HFF-Myc (cell line): ENCODE data around the gene BCOR.

Source experiments
- DNase-seq: peaks from one replicate; pipeline ENCODE4 v3.0.0-alpha.2; 2011; ENCODE audit warnings: low read depth; ENCODE audit errors: extremely low read depth
- H3K4me3 ChIP-seq: replicated peaks from 2 replicates; pipeline ENCODE4 v1.5.1; 2011; ENCODE audit warnings: low read depth, mild to moderate bottlenecking, control low read depth, low read length
- TF ChIP-seq, protein P1 (sequence below): IDR thresholded peaks from 2 replicates; pipeline ENCODE4 v1.5.1; 2012; ENCODE audit warnings: mild to moderate bottlenecking, low read depth, low read length, control low read depth; ENCODE audit errors: missing control alignments

BCOR gene

DNA sequence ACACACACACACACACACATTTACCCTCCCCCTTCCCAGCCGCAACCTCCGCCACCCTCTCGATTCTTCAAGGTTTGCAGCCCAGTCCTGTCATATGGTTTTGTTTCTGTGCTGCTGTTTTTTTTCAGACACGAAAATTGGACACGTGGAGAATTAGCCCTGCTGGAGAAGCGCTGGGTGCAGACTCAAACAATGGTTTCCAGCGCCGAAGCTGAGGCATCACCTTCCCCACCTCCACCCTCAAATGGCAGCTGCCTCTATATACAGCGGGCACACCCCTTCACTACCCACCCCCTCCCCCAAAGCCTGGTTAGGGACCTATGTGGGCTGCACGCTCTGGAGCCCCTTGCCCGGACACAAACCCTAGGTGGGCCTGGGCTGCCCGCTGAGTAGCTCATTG is 87.9 kb downstream of the BCOR start:
- no peak overlapping the region for H3K4me3 ChIP-seq
- no peak for DNase-seq
- TF ChIP-seq, protein P1, sequence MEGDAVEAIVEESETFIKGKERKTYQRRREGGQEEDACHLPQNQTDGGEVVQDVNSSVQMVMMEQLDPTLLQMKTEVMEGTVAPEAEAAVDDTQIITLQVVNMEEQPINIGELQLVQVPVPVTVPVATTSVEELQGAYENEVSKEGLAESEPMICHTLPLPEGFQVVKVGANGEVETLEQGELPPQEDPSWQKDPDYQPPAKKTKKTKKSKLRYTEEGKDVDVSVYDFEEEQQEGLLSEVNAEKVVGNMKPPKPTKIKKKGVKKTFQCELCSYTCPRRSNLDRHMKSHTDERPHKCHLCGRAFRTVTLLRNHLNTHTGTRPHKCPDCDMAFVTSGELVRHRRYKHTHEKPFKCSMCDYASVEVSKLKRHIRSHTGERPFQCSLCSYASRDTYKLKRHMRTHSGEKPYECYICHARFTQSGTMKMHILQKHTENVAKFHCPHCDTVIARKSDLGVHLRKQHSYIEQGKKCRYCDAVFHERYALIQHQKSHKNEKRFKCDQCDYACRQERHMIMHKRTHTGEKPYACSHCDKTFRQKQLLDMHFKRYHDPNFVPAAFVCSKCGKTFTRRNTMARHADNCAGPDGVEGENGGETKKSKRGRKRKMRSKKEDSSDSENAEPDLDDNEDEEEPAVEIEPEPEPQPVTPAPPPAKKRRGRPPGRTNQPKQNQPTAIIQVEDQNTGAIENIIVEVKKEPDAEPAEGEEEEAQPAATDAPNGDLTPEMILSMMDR: no peak

DNA sequence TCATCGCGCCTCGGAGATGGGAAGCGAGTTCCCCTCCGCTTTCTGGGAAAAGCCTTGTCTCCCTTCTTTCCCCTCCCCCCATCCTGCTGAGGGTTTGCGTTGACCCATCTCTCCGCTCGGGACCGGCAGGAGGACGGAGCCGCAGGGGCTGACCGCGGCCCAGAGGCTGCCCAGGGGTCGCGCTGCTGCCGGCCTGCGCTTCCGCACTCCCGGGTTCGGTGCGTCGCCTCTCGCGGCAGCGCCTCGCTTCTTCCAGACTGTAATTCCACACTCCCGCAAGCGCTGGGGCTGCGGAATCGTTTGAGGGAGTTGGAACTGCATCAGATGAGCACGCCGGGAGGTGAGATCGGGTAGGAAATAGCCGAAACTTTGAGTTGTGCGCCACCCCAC is 88.3 kb downstream of the BCOR start:
- H3K4me3 ChIP-seq: no peak overlapping the region
- TF ChIP-seq, protein P1: no peak
- DNase-seq: no peak

- no peak overlapping the region for H3K4me3 ChIP-seq
- DNase-seq: no peak
- TF ChIP-seq, protein P1: no peak
These were observed 88.8 kb downstream of the BCOR start for GRCh38 chrX:40008791-40009461.

- DNase-seq: no peak
- no peak overlapping the region for H3K4me3 ChIP-seq
- TF ChIP-seq, protein P1: no peak
These were observed 89.7 kb downstream of the BCOR start for GRCh38 chrX:40007756-40008705.

- TF ChIP-seq, protein P1: no peak
- DNase-seq: no peak
- H3K4me3 ChIP-seq: no peak overlapping the region
These were observed 90.5 kb downstream of the BCOR start for GRCh38 chrX:40007131-40007755.

GRCh38 chrX:40006106-40007017 is 91.4 kb downstream of the BCOR start:
- no peak for DNase-seq
- TF ChIP-seq, protein P1: no peak
- H3K4me3 ChIP-seq: no peak overlapping the region
